ENCODE results near the gene NOL9.
A peak's percentile ranks its signal among the peaks of the same experiment; 100 is the strongest.

The NOL9 gene

GRCh38 chr1:6487804-6488484, 66.4 kb downstream of the NOL9 start:
- no peak overlapping the region for H3K4me3 ChIP-seq (ENCODE audit: low read length)
- no peak for DNase-seq (ENCODE audit: low read depth)
- TF ChIP-seq, protein P1, sequence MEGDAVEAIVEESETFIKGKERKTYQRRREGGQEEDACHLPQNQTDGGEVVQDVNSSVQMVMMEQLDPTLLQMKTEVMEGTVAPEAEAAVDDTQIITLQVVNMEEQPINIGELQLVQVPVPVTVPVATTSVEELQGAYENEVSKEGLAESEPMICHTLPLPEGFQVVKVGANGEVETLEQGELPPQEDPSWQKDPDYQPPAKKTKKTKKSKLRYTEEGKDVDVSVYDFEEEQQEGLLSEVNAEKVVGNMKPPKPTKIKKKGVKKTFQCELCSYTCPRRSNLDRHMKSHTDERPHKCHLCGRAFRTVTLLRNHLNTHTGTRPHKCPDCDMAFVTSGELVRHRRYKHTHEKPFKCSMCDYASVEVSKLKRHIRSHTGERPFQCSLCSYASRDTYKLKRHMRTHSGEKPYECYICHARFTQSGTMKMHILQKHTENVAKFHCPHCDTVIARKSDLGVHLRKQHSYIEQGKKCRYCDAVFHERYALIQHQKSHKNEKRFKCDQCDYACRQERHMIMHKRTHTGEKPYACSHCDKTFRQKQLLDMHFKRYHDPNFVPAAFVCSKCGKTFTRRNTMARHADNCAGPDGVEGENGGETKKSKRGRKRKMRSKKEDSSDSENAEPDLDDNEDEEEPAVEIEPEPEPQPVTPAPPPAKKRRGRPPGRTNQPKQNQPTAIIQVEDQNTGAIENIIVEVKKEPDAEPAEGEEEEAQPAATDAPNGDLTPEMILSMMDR (conservative IDR thresholded peaks at IDR 0.05; ENCODE audit: low read length): no peak

- H3K4me3 ChIP-seq (ENCODE audit: low read length): no peak overlapping the region
- TF ChIP-seq, protein P1 (conservative IDR thresholded peaks at IDR 0.05; ENCODE audit: low read length): peak; percentile 93
- DNase-seq (ENCODE audit: low read depth): peak; percentile 74
These were observed 67.8 kb downstream of the NOL9 start for GRCh38 chr1:6486433-6487011.

GRCh38 chr1:6485168-6486101, 68.9 kb downstream of the NOL9 start:
- DNase-seq (ENCODE audit: low read depth): no peak
- TF ChIP-seq, protein P1 (conservative IDR thresholded peaks at IDR 0.05; ENCODE audit: low read length): 0 out of 2 replicates have a peak, but pooled peaks have one; percentile 8
- peak overlapping the region; percentile 40 for H3K4me3 ChIP-seq (ENCODE audit: low read length)

DNA sequence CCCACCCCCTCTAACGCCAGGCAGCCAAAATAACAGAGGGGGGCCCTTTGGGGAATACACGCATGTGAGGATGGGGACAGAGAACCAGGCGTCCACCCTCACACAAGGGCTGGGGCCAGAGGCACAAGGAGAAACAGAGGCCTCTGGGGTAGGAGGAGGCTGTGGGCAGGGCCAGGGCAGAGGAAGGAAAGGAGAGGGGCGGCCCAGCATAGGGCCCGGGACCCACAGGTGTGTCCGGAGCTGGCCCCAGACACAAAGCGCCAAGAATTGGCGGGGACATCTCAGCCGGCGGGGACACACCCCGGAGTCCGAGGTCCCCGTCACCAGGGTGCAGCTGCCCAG, 69.5 kb downstream of the NOL9 start:
- H3K4me3 ChIP-seq (ENCODE audit: low read length): peak overlapping the region; percentile 38; the same call in 1 of the 2 replicates
- no peak for DNase-seq (ENCODE audit: low read depth)
- TF ChIP-seq, protein P1 (conservative IDR thresholded peaks at IDR 0.05; ENCODE audit: low read length): no peak

- no peak for DNase-seq (ENCODE audit: low read depth)
- no peak overlapping the region for H3K4me3 ChIP-seq (ENCODE audit: low read length)
- TF ChIP-seq, protein P1 (conservative IDR thresholded peaks at IDR 0.05; ENCODE audit: low read length): no peak
These were observed 70.6 kb downstream of the NOL9 start for GRCh38 chr1:6483761-6484117.

GRCh38 chr1:6483017-6483760, 71.1 kb downstream of the NOL9 start:
- DNase-seq (ENCODE audit: low read depth): no peak
- H3K4me3 ChIP-seq (ENCODE audit: low read length): no peak overlapping the region
- TF ChIP-seq, protein P1 (conservative IDR thresholded peaks at IDR 0.05; ENCODE audit: low read length): no peak
